Panc1 (cell line): Measurements from ENCODE around the gene KCNAB1. TPM values are rescaled to one million over a fixed set of nuclear protein-coding genes. Genes with fewer than 3 reads are reported as not detected.

ENCODE experiments used
- ATAC-seq: fragments of 200-7000 bp; cut with Tn5 transposase; 2 replicates; pipeline ENCODE4 v1.9.1; 2020; ENCODE audit warnings: mild to moderate bottlenecking, moderate library complexity
- BruUV-seq: library from RNA; stranded (reverse); fragments of 400-500 nt; replicated peaks from 2 replicates; lab custom pipeline; 2021; lab: Mats Ljungman, UMichigan
- CTCF ChIA-PET: fragments of 300-600 bp; sonication (Branson Sonifier 250); formaldehyde crosslinking; loops from one replicate; lab custom pipeline; 2022; ENCODE audit warnings: antibody characterized with exemption; lab: Charles Lee
- POLR2A ChIA-PET: fragments of 300-600 bp; sonication (Branson Sonifier 250); formaldehyde crosslinking; loops from one replicate; lab custom pipeline; 2022; ENCODE audit warnings: antibody characterized with exemption; lab: Charles Lee
- DNase-seq: peaks from one replicate; pipeline ENCODE4 v3.0.0-alpha.2; 2010; ENCODE audit warnings: low read depth, low spot score
- H3K27ac ChIP-seq: 2 replicates; pipeline ENCODE4 v1.5.1; 2011; ENCODE audit warnings: mild to moderate bottlenecking, low read length, inconsistent platforms
- H3K27me3 ChIP-seq: fragments of 200-500 bp; sonication (Bioruptor generic); 2 replicates; pipeline ENCODE4 v1.6.0; 2014; ENCODE audit warnings: low read length, inconsistent platforms; ENCODE audit not compliant: control insufficient read depth, insufficient read depth
- H3K36me3 ChIP-seq: fragments of 200-500 bp; sonication (Bioruptor generic); 2 replicates; pipeline ENCODE4 v1.5.1; 2014; ENCODE audit warnings: inconsistent platforms, mild to moderate bottlenecking, low read length, moderate library complexity; ENCODE audit not compliant: control insufficient read depth, insufficient read depth
- H3K4me1 ChIP-seq: 2 replicates; pipeline ENCODE4 v1.5.1; 2011; ENCODE audit warnings: inconsistent platforms, mild to moderate bottlenecking, low read length, moderate library complexity; ENCODE audit not compliant: control insufficient read depth, insufficient read depth
- H3K4me3 ChIP-seq, 2 experiments: 2 replicates each; pipeline ENCODE4 v1.5.1; 2011 to 2012; ENCODE audit warnings: low read depth in 2 of 2, low read length in 2 of 2, mild to moderate bottlenecking in 2 of 2, inconsistent platforms in 1 of 2, moderate library complexity in 1 of 2
- H3K9me3 ChIP-seq: fragments of 200-500 bp; sonication (Bioruptor generic); 2 replicates; pipeline ENCODE4 v1.5.1; 2014; ENCODE audit warnings: low read depth, mild to moderate bottlenecking, inconsistent platforms, low read length, moderate library complexity; ENCODE audit not compliant: control insufficient read depth, insufficient read depth
- CTCF ChIP-seq: fragments of 450-650 bp; IDR thresholded peaks from 2 replicates; pipeline ENCODE4 v1.5.1; 2017; ENCODE audit warnings: mild to moderate bottlenecking
- POLR2AphosphoS5 ChIP-seq: IDR thresholded peaks from 2 replicates; pipeline ENCODE4 v1.6.1; 2012; ENCODE audit warnings: mild to moderate bottlenecking, low read depth, low read length, moderate library complexity
- REST ChIP-seq, 2 experiments: IDR thresholded peaks; 2 replicates each; pipeline ENCODE4 v1.6.1; 2011 to 2012; ENCODE audit warnings: low read depth in 2 of 2, control low read depth in 1 of 2, low read length in 1 of 2, mild to moderate bottlenecking in 1 of 2, moderate library complexity in 1 of 2; ENCODE audit not compliant: insufficient read depth in 1 of 2
- SIN3A ChIP-seq: IDR thresholded peaks from 2 replicates; pipeline ENCODE4 v1.6.1; 2012; ENCODE audit warnings: low read depth, mild to moderate bottlenecking, low read length, moderate library complexity, borderline replicate concordance; ENCODE audit not compliant: insufficient read depth
- TCF7L2 ChIP-seq: IDR thresholded peaks from 2 replicates; pipeline ENCODE4 v1.6.1; 2011; ENCODE audit warnings: mild to moderate bottlenecking, low read depth, low read length, inconsistent platforms
- in situ Hi-C: cut with HindIII; loops from 2 replicates; pipeline ENCODE4 v1.10.0; 2016; ENCODE audit warnings: low sequenced_read_pairs, low pct_unique_long_range_greater_than_20kb
- intact Hi-C: fragments of 100-400 bp; cut with micrococcal nuclease; formaldehyde crosslinking; loops from one replicate; pipeline ENCODE4 v1.10.0; 2022; ENCODE audit not compliant: unreplicated experiment
- total RNA-seq: library from RNA; stranded (reverse); gene quantifications from one replicate; pipeline ENCODE4 v1.2.1, GENCODE V29; 2021; ENCODE audit not compliant: unreplicated experiment

Gene KCNAB1
- total RNA-seq, 1 experiment from 2014 or later, result not detected

- ATAC-seq (0 out of 2 replicates have a peak, but pooled peaks have one; percentile 58), DNase-seq (no peak)
- peak; percentile 32; the same call in 1 of the 2 replicates for TF ChIP-seq CTCF
- TF ChIP-seq SIN3A, result no peak
- TF ChIP-seq POLR2AphosphoS5, result no peak
- TF ChIP-seq REST (IDR thresholded peaks at IDR 0.05; ENCODE audit: insufficient read depth in 1 of 2, low read depth in 2 of 2, low read length in 1 of 2), result no peak
- TF ChIP-seq TCF7L2, result no peak
- H3K4me3 ChIP-seq, result no peak overlapping the region
- in situ Hi-C loops, result no loop called here
- H3K27ac ChIP-seq, result no peak overlapping the region
- H3K36me3 ChIP-seq, result no peaks in the 10 kb centered on the region
- H3K4me1 ChIP-seq, result no peaks in the 10 kb centered on the region
- BruUV-seq, result no TSS peak
- POLR2A ChIA-PET, result interaction anchor here (0.6 kb wide), 1 partner anchor 811 kb away, joined by 15 read pairs; no protein-coding TSS in a partner anchor
- CTCF ChIA-PET, result interaction anchor here (1.0 to 1.3 kb wide), 2 partner anchors 276 to 336 kb away, joined by 3 read pairs; no protein-coding TSS in a partner anchor
- H3K9me3 ChIP-seq, result no peaks in the 10 kb centered on the region
- intact Hi-C loops, result loop anchor here (5.0 kb wide), 1 partner anchor 333 kb away; no protein-coding TSS in a partner anchor
- peaks cover under 1% of the 10 kb centered on the region; the same call in 1 of the 2 replicates for H3K27me3 ChIP-seq
These were observed 54.0 kb downstream of the KCNAB1 start for GRCh38 chr3:156174229-156174847.

- no peak for DNase-seq
- H3K36me3 ChIP-seq, result no peaks in the 10 kb centered on the region
- TF ChIP-seq SIN3A (no peak), POLR2AphosphoS5 (no peak), TCF7L2 (no peak), CTCF (no peak), REST (IDR thresholded peaks at IDR 0.05; ENCODE audit: insufficient read depth in 1 of 2, low read depth in 2 of 2, low read length in 1 of 2) (no peak)
- POLR2A ChIA-PET, result no interaction called here
- no peaks in the 10 kb centered on the region for H3K27me3 ChIP-seq
- no peaks in the 10 kb centered on the region for H3K9me3 ChIP-seq
- H3K4me1 ChIP-seq, result no peaks in the 10 kb centered on the region
- intact Hi-C loops, result no loop called here
- BruUV-seq, result no TSS peak
- H3K4me3 ChIP-seq, result no peak overlapping the region
- CTCF ChIA-PET, result no interaction called here
- in situ Hi-C loops, result no loop called here
- no peak overlapping the region for H3K27ac ChIP-seq
- ATAC-seq, result no peak
These were observed 55.2 kb downstream of the KCNAB1 start for GRCh38 chr3:156175570-156175969.
